Gastroesophageal sphincter (tissue), 4 donors: ENCODE measurements around the gene LRFN2. TPM values are rescaled to one million over a fixed set of nuclear protein-coding genes. Genes with fewer than 3 reads are reported as not detected.

Experiments used
- ATAC-seq: fragments of 150-250 bp; one replicate; pipeline ENCODE4 v1.9.1; 2016; ENCODE audit warnings: mild to moderate bottlenecking, moderate library complexity
- H3K27ac ChIP-seq, 4 donors: fragments of 200-600 bp; sonication (generic) in 3 of 4; 1 replicate in 3 of 4; 2 replicates in 1 of 4; pipeline ENCODE4 v1.5.1; 2016 to 2019
- H3K27me3 ChIP-seq: fragments of 200-600 bp; sonication (generic); one replicate; pipeline ENCODE4 v1.5.1; 2019
- H3K36me3 ChIP-seq, 2 donors: fragments of 200-600 bp; sonication (generic); one replicate each; pipeline ENCODE4 v1.5.1; 2019; ENCODE audit warnings: control low read depth in 1 of 2
- H3K4me1 ChIP-seq, 3 donors: fragments of 200-600 bp; sonication (generic); 1 replicate in 2 of 3; 2 replicates in 1 of 3; pipeline ENCODE4 v1.5.1; 2016 to 2019; ENCODE audit warnings: control low read depth in 2 of 3
- H3K4me3 ChIP-seq, 2 donors: fragments of 200-600 bp; sonication (generic); one replicate each; pipeline ENCODE4 v1.5.1; 2019; ENCODE audit warnings: mild to moderate bottlenecking in 1 of 2, moderate library complexity in 1 of 2
- H3K9me3 ChIP-seq, 3 donors: fragments of 200-600 bp; sonication (generic); one replicate each; pipeline ENCODE4 v1.5.1; 2017 to 2019; ENCODE audit warnings: control low read depth in 2 of 3
- CTCF ChIP-seq, 4 experiments: fragments of 200-600 bp in 2 of 4; fragments of 450-650 bp in 2 of 4; sonication (generic) in 1 of 4; IDR thresholded peaks; one replicate each; pipeline ENCODE4 v1.5.1; 2017 to 2019; ENCODE audit warnings: antibody characterized with exemption in 4 of 4, mild to moderate bottlenecking in 2 of 4, moderate library complexity in 2 of 4
- EP300 ChIP-seq: sonication (generic); formaldehyde crosslinking; IDR thresholded peaks from one replicate; pipeline ENCODE4 v1.6.1; 2017; ENCODE audit warnings: antibody characterized with exemption, mild to moderate bottlenecking
- POLR2A ChIP-seq, 2 donors: fragments of 450-650 bp; IDR thresholded peaks; one replicate each; pipeline ENCODE4 v1.6.1; 2017; ENCODE audit warnings: antibody characterized with exemption in 2 of 2, mild to moderate bottlenecking in 2 of 2, moderate library complexity in 1 of 2
- POLR2AphosphoS5 ChIP-seq: sonication (generic); formaldehyde crosslinking; IDR thresholded peaks from one replicate; pipeline ENCODE4 v1.6.1; 2017; ENCODE audit warnings: antibody characterized with exemption
- WGBS, 2 donors: methylation state at CpG; one replicate each; pipeline ENCODE4 v1.1.5; 2018; ENCODE audit warnings: low coverage in 1 of 2; 5-methylcytosine and 5-hydroxymethylcytosine counted together
- total RNA-seq, 4 donors: library from RNA; depleted of rRNA; stranded (reverse); fragments of >200 nt; gene quantifications; one replicate each; pipeline ENCODE4 v1.1.0, GENCODE V29; 2016

The LRFN2 gene
- total RNA-seq, 4 donors from 2014 or later: 0.13 TPM; not detected in 3

DNA sequence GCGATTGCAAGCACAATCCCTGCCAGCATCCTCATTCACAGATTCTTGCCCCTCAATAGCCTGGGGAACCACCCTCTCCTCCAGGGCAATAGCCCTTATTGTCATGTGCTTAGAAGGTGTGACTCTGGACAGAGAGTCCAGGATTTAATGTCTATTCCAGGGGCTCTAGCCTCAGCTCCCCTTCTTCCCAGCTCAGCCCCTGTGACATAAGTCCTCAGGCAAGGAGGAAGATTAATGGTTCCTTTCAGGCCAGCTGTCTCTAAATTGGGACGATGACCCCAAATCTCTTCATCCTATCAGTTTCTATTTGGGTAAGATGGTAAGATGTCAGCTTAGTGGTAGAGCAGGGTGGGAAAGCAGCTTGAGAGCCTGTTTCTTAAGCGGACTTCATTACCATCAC lies 8.1 kb downstream of the LRFN2 start:
- Histone ChIP-seq H3K27ac (no peak overlapping the region), H3K36me3 (no peaks in the 10 kb centered on the region), H3K9me3 (no peaks in the 10 kb centered on the region), H3K27me3 (peaks cover 20% of the 10 kb centered on the region), H3K4me1 (no peaks in the 10 kb centered on the region), H3K4me3 (no peak overlapping the region)
- TF ChIP-seq EP300 (no peak), POLR2AphosphoS5 (no peak), POLR2A (IDR thresholded peaks at IDR 0.05) (no peak), CTCF (IDR thresholded peaks at IDR 0.05) (no peak)
- 86 to 100% methylated on average over 1 to 3 of the region's 3 CpGs for WGBS, 2 donors
- no peak for ATAC-seq

- 92% methylated on average over 2 of the region's 4 CpGs for WGBS, 2 donors
- TF ChIP-seq POLR2AphosphoS5 (no peak), POLR2A (IDR thresholded peaks at IDR 0.05) (no peak), EP300 (no peak), CTCF (IDR thresholded peaks at IDR 0.05) (no peak)
- ATAC-seq: no peak
- Histone ChIP-seq H3K4me3 (no peak overlapping the region), H3K27ac (no peak overlapping the region), H3K4me1 (no peaks in the 10 kb centered on the region), H3K27me3 (peaks cover 6% of the 10 kb centered on the region), H3K9me3 (no peaks in the 10 kb centered on the region), H3K36me3 (no peaks in the 10 kb centered on the region)
Measured at GRCh38 chr6:40577672-40578071, 9.5 kb downstream of the LRFN2 start.

- Histone ChIP-seq H3K36me3 (no peaks in the 10 kb centered on the region), H3K4me3 (no peak overlapping the region), H3K27ac (no peak overlapping the region), H3K9me3 (no peaks in the 10 kb centered on the region), H3K4me1 (no peaks in the 10 kb centered on the region), H3K27me3 (peaks cover 4% of the 10 kb centered on the region)
- no peak for ATAC-seq
- 86% methylated on average over 3 of the region's 5 CpGs; no CpG with 5 or more reads in 1 of the 2 donors for WGBS, 2 donors
- TF ChIP-seq EP300 (no peak), POLR2A (IDR thresholded peaks at IDR 0.05) (no peak), POLR2AphosphoS5 (no peak), CTCF (IDR thresholded peaks at IDR 0.05) (no peak)
Measured at GRCh38 chr6:40573221-40573620, 13.9 kb downstream of the LRFN2 start.

DNA sequence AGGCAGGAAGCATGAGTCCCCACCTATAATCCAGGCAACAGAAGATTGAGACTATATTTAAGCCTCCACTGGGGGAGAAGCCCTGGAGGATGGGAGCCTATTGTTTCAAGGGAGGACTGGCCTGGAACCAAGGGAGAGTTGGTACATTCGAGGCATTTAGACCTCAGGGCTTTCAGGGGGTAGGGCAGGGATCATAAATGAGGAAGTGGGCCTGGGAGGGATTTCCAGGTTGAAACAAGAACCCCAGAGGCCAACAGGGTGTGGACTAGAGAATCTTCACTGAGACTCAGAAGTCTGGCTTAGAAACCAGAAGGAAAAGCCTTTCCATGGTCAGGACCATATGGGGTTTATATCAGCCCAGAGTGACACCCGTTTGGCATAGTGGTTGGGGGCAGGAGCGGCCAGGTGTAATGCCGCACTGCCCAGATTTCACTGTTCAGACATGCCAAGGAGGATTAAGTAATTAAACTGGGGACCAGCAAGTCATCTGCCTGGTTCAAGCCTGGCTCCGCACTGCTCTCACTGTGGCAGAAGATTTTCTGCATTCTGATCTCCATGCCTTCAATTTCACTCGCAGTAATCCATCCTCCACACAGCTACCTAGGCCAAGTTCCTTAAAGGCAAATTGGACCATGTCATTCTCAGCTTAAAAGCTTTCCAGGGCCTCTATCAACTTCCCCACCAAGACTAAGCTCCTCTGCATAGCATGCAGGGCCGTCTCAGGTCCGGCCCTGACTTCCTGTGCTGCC lies 17.8 kb downstream of the LRFN2 start:
- no peak overlapping the region for H3K27ac ChIP-seq
- no peaks in the 10 kb centered on the region for H3K27me3 ChIP-seq
- no peaks in the 10 kb centered on the region for H3K9me3 ChIP-seq
- TF ChIP-seq POLR2AphosphoS5 (no peak), EP300 (no peak), POLR2A (IDR thresholded peaks at IDR 0.05) (no peak), CTCF (IDR thresholded peaks at IDR 0.05) (no peak)
- H3K36me3 ChIP-seq: no peaks in the 10 kb centered on the region
- ATAC-seq: no peak
- no peak overlapping the region for H3K4me3 ChIP-seq
- WGBS, 2 donors: 70 to 77% methylated on average over 4 to 5 of the region's 8 CpGs
- H3K4me1 ChIP-seq: no peaks in the 10 kb centered on the region

GRCh38 chr6:40568062-40568708 lies 19.0 kb downstream of the LRFN2 start:
- no peaks in the 10 kb centered on the region for H3K27me3 ChIP-seq
- TF ChIP-seq CTCF (IDR thresholded peaks at IDR 0.05): no peak
- no peak for TF ChIP-seq POLR2AphosphoS5
- TF ChIP-seq POLR2A (IDR thresholded peaks at IDR 0.05): no peak

More at GRCh38 chr6:40568062-40568708, 19.0 kb downstream of the LRFN2 start:
- Histone ChIP-seq H3K4me3 (no peak overlapping the region), H3K4me1 (no peaks in the 10 kb centered on the region), H3K27ac (no peak overlapping the region), H3K36me3 (no peaks in the 10 kb centered on the region), H3K9me3 (no peaks in the 10 kb centered on the region)
- ATAC-seq: no peak
- WGBS, 2 donors: 76 to 82% methylated on average over 5 of the region's 6 CpGs
